Measurements from ENCODE around the gene ABHD12B. TPM values are rescaled to one million over a fixed set of nuclear protein-coding genes. Genes with fewer than 3 reads are reported as not detected.
"Not testable (repeated sequence)": the region's sequence is repeated elsewhere in the genome, so short reads cannot be mapped to it uniquely, and the experiment has no call there.

The ABHD12B gene
- total RNA-seq, 2 experiments from 2014 or later = not detected

GRCh38 chr14:50937325-50937724, 65.5 kb downstream of the ABHD12B start:
- H3K9me3 Mint-ChIP-seq (ENCODE audit: low read depth) = no peaks in the 10 kb centered on the region
- no peaks in the 10 kb centered on the region for H3K36me3 Mint-ChIP-seq (ENCODE audit: low read depth)
- DNase-seq = no peak
- H3K27ac Mint-ChIP-seq = no peak overlapping the region
- peaks cover 17% of the 10 kb centered on the region for H3K27me3 Mint-ChIP-seq
- intact Hi-C loops (cut with DNase I, micrococcal nuclease) = no loop called here
- no peaks in the 10 kb centered on the region for H3K4me1 Mint-ChIP-seq
- no peak for ATAC-seq
- no peak overlapping the region for H3K4me3 Mint-ChIP-seq
- ChIA-PET POLR2A (no interaction called here), CTCF (interaction anchor here (1.0 to 1.3 kb wide), 2 partner anchors 9 to 20 kb away, joined by 4 to 5 read pairs; no protein-coding TSS in a partner anchor)

- no peak for ATAC-seq
Measured at GRCh38 chr14:50937800-50938199, 65.9 kb downstream of the ABHD12B start.

GRCh38 chr14:50941151-50941550, 69.3 kb downstream of the ABHD12B start:
- intact Hi-C loops (cut with DNase I, micrococcal nuclease) = loop anchor here in 1 of 2 experiments (10.0 kb wide), 1 partner anchor 154 kb away; the partner anchor contains the start of gene TRIM9
- no peak for ATAC-seq
- CTCF ChIA-PET = interaction anchor here (0.9 kb wide), 1 partner anchor 8 kb away, joined by 3 read pairs; no protein-coding TSS in a partner anchor

More at GRCh38 chr14:50937800-50938199, 65.9 kb downstream of the ABHD12B start:
- H3K4me3 Mint-ChIP-seq = no peak overlapping the region
- intact Hi-C loops (cut with DNase I, micrococcal nuclease) = no loop called here
- no peaks in the 10 kb centered on the region for H3K9me3 Mint-ChIP-seq (ENCODE audit: low read depth)
- no peaks in the 10 kb centered on the region for H3K36me3 Mint-ChIP-seq (ENCODE audit: low read depth)
- ChIA-PET CTCF (interaction anchor here (1.3 kb wide), 1 partner anchor 10 kb away, joined by 4 read pairs; no protein-coding TSS in a partner anchor), POLR2A (no interaction called here)
- H3K27me3 Mint-ChIP-seq = peaks cover 18% of the 10 kb centered on the region
- H3K27ac Mint-ChIP-seq = no peak overlapping the region
- no peak for DNase-seq
- no peaks in the 10 kb centered on the region for H3K4me1 Mint-ChIP-seq

GRCh38 chr14:50941638-50942037, 69.8 kb downstream of the ABHD12B start:
- H3K36me3 Mint-ChIP-seq (ENCODE audit: low read depth); H3K27ac Mint-ChIP-seq; H3K9me3 Mint-ChIP-seq (ENCODE audit: low read depth); ATAC-seq; H3K4me3 Mint-ChIP-seq; DNase-seq; POLR2A ChIA-PET: not testable (repeated sequence)
- Mint-ChIP-seq H3K4me1 (peaks cover 13% of the 10 kb centered on the region), H3K27me3 (peaks cover 36% of the 10 kb centered on the region)
- CTCF ChIA-PET = interaction anchor here (0.9 kb wide), 1 partner anchor 9 kb away, joined by 3 read pairs; no protein-coding TSS in a partner anchor
- intact Hi-C loops (cut with DNase I, micrococcal nuclease) = loop anchor here in 1 of 2 experiments (10.0 kb wide), 1 partner anchor 153 kb away; the partner anchor contains the start of gene TRIM9

More at GRCh38 chr14:50941151-50941550, 69.3 kb downstream of the ABHD12B start:
- Mint-ChIP-seq H3K9me3 (ENCODE audit: low read depth) (no peaks in the 10 kb centered on the region), H3K4me3 (no peak overlapping the region), H3K4me1 (peaks cover 13% of the 10 kb centered on the region), H3K27ac (no peak overlapping the region), H3K36me3 (ENCODE audit: low read depth) (no peaks in the 10 kb centered on the region), H3K27me3 (peaks cover 36% of the 10 kb centered on the region)
- DNase-seq = no peak
- POLR2A ChIA-PET = no interaction called here

- Mint-ChIP-seq H3K4me1 (peaks cover 13% of the 10 kb centered on the region), H3K9me3 (ENCODE audit: low read depth) (no peaks in the 10 kb centered on the region), H3K27me3 (peaks cover 35% of the 10 kb centered on the region), H3K36me3 (ENCODE audit: low read depth) (no peaks in the 10 kb centered on the region), H3K27ac (no peak overlapping the region), H3K4me3 (peak overlapping the region; percentile 70)
- DNase-seq = no peak
- ChIA-PET CTCF (interaction anchor here (0.6 kb wide), 1 partner anchor 32 kb away, joined by 3 read pairs; no protein-coding TSS in a partner anchor), POLR2A (no interaction called here)
- intact Hi-C loops (cut with DNase I, micrococcal nuclease) = loop anchor here in 1 of 2 experiments (10.0 kb wide), 1 partner anchor 151 kb away; the partner anchor contains the start of gene TRIM9
- ATAC-seq = no peak
Measured at GRCh38 chr14:50943261-50943942, 71.5 kb downstream of the ABHD12B start.

- Mint-ChIP-seq H3K27ac (no peak within 1 kb of the TSS), H3K4me1 (peaks cover 13% of the 10 kb centered on the region), H3K9me3 (ENCODE audit: low read depth) (no peaks in the 10 kb centered on the region), H3K36me3 (ENCODE audit: low read depth) (no peaks in the 10 kb centered on the region), H3K4me3 (peak within 1 kb of the TSS; percentile 70), H3K27me3 (peaks cover 33% of the 10 kb centered on the region)
- DNase-seq (peak; percentile 52), ATAC-seq (peak; percentile 65)
- CTCF ChIA-PET = interaction anchor here (0.6 kb wide), 1 partner anchor 1812 kb away, joined by 3 read pairs; no protein-coding TSS in a partner anchor
- POLR2A ChIA-PET = no interaction called here
- intact Hi-C loops (cut with DNase I, micrococcal nuclease) = loop anchor here (2.0 to 10.0 kb wide), 2 partner anchors 151 kb away; partner anchors contain the start of gene TRIM9 (in 2 of the 2)
Measured at GRCh38 chr14:50943943-50944646, 72.2 kb downstream of the ABHD12B start, which contains the start of gene PYGL. Gene PYGL (minus strand): TSS chr14:50944483. CDS start chr14:50944403, 80 bp downstream.

- ChIA-PET POLR2A (no interaction called here), CTCF (interaction anchor here (0.6 kb wide), 1 partner anchor 1811 kb away, joined by 3 read pairs; no protein-coding TSS in a partner anchor)
- no peaks in the 10 kb centered on the region for H3K36me3 Mint-ChIP-seq (ENCODE audit: low read depth)
- H3K9me3 Mint-ChIP-seq (ENCODE audit: low read depth) = no peaks in the 10 kb centered on the region
- ATAC-seq (peak; percentile 67), DNase-seq (peak; percentile 32)
- peaks cover 33% of the 10 kb centered on the region for H3K27me3 Mint-ChIP-seq
- intact Hi-C loops (cut with DNase I, micrococcal nuclease) = loop anchor here (2.0 to 10.0 kb wide), 2 partner anchors 150 kb away; partner anchors contain the start of gene TRIM9 (in 2 of the 2)
- peaks cover 13% of the 10 kb centered on the region for H3K4me1 Mint-ChIP-seq
- H3K27ac Mint-ChIP-seq = no peak overlapping the region
- H3K4me3 Mint-ChIP-seq = peak overlapping the region; percentile 70
Measured at GRCh38 chr14:50944647-50945413, 73.0 kb downstream of the ABHD12B start.

GRCh38 chr14:50946234-50946935, 74.5 kb downstream of the ABHD12B start:
- CTCF ChIA-PET = interaction anchor here (1.0 kb wide), 1 partner anchor 170 kb away, joined by 3 read pairs; no protein-coding TSS in a partner anchor
- Mint-ChIP-seq H3K4me1 (peaks cover 13% of the 10 kb centered on the region), H3K27ac (no peak overlapping the region), H3K27me3 (peaks cover 26% of the 10 kb centered on the region), H3K36me3 (ENCODE audit: low read depth) (no peaks in the 10 kb centered on the region), H3K9me3 (ENCODE audit: low read depth) (no peaks in the 10 kb centered on the region), H3K4me3 (no peak overlapping the region)
- ATAC-seq (no peak), DNase-seq (no peak)
- intact Hi-C loops (cut with DNase I, micrococcal nuclease) = loop anchor here in 1 of 2 experiments (10.0 kb wide), 1 partner anchor 148 kb away; the partner anchor contains the start of gene TRIM9
- POLR2A ChIA-PET = no interaction called here

- Mint-ChIP-seq H3K27me3 (peaks cover 19% of the 10 kb centered on the region), H3K9me3 (ENCODE audit: low read depth) (no peaks in the 10 kb centered on the region), H3K4me1 (peaks cover 13% of the 10 kb centered on the region), H3K27ac (no peak overlapping the region), H3K4me3 (no peak overlapping the region), H3K36me3 (ENCODE audit: low read depth) (no peaks in the 10 kb centered on the region)
- no peak for ATAC-seq
- POLR2A ChIA-PET = no interaction called here
- DNase-seq = no peak
- intact Hi-C loops (cut with DNase I, micrococcal nuclease) = loop anchor here in 1 of 2 experiments (10.0 kb wide), 1 partner anchor 147 kb away; the partner anchor contains the start of gene TRIM9
- CTCF ChIA-PET = interaction anchor here (0.7 to 1.0 kb wide), 2 partner anchors 41 to 171 kb away, joined by 3 read pairs; no protein-coding TSS in a partner anchor
Measured at GRCh38 chr14:50947446-50947845, 75.6 kb downstream of the ABHD12B start.

- intact Hi-C loops (cut with DNase I, micrococcal nuclease) = loop anchor here in 1 of 2 experiments (10.0 kb wide), 1 partner anchor 147 kb away; the partner anchor contains the start of gene TRIM9
- ChIA-PET CTCF (no interaction called here), POLR2A (interaction anchor here (0.6 kb wide), 1 partner anchor 971 kb away, joined by 3 read pairs; no protein-coding TSS in a partner anchor)
- Mint-ChIP-seq H3K4me3 (no peak overlapping the region), H3K9me3 (ENCODE audit: low read depth) (no peaks in the 10 kb centered on the region), H3K4me1 (peaks cover 10% of the 10 kb centered on the region), H3K27me3 (peaks cover 15% of the 10 kb centered on the region), H3K36me3 (ENCODE audit: low read depth) (no peaks in the 10 kb centered on the region), H3K27ac (no peak overlapping the region)
- ATAC-seq = no peak
- DNase-seq = no peak
Measured at GRCh38 chr14:50948205-50948604, 76.4 kb downstream of the ABHD12B start.

Data from activated CD4-positive, alpha-beta T cell treated with anti-CD3 and anti-CD28 coated beads for 36 hours (primary cell).